ENCODE data around the gene CHST3. TPM values are rescaled to one million over a fixed set of nuclear protein-coding genes. Genes with fewer than 3 reads are reported as not detected.

The CHST3 gene
- total and polyA plus RNA-seq, 9 donors = 16.4 to 69.2 (median 36.1) TPM

- peak overlapping the region in 1 of 2 donors; percentile 12 for H3K27ac ChIP-seq
- peaks cover 16% of the 10 kb centered on the region for H3K4me1 ChIP-seq (ENCODE audit: insufficient read depth)
- no peak for DNase-seq
- H3K36me3 ChIP-seq = no peaks in the 10 kb centered on the region
- no peak overlapping the region for H3K4me3 ChIP-seq
- no peaks in the 10 kb centered on the region for H3K27me3 ChIP-seq
- no peaks in the 10 kb centered on the region for H3K9me3 ChIP-seq
- no peak for TF ChIP-seq POLR2A (IDR thresholded peaks at IDR 0.05)
- no peak for TF ChIP-seq CTCF (IDR thresholded peaks at IDR 0.05)
- TF ChIP-seq EP300 (IDR thresholded peaks at IDR 0.05) = no peak
- intact Hi-C loops (cut with DNase I) = no loop called here
- 24 to 29% (median 25%) methylated on average over 9 of the region's 9 CpGs for WGBS, 3 donors
These were observed 43.5 kb upstream of the CHST3 start for GRCh38 chr10:71920540-71921323.

GRCh38 chr10:71921324-71922027 is 42.7 kb upstream of the CHST3 start:
- Histone ChIP-seq H3K27me3 (no peaks in the 10 kb centered on the region), H3K4me3 (no peak overlapping the region), H3K36me3 (no peaks in the 10 kb centered on the region), H3K4me1 (ENCODE audit: insufficient read depth) (peaks cover 16% of the 10 kb centered on the region), H3K27ac (peak overlapping the region; percentile 6 to 61), H3K9me3 (no peaks in the 10 kb centered on the region)
- 9 to 17% (median 14%) methylated on average over 4 of the region's 4 CpGs for WGBS, 3 donors
- peak; percentile 63 to 84 (median 68) for DNase-seq
- intact Hi-C loops (cut with DNase I) = no loop called here
- TF ChIP-seq CTCF (IDR thresholded peaks at IDR 0.05) (no peak), EP300 (IDR thresholded peaks at IDR 0.05) (no peak), POLR2A (IDR thresholded peaks at IDR 0.05) (no peak)

GRCh38 chr10:71923138-71923692 is 41.0 kb upstream of the CHST3 start:
- Histone ChIP-seq H3K9me3 (no peaks in the 10 kb centered on the region), H3K36me3 (no peaks in the 10 kb centered on the region), H3K27me3 (no peaks in the 10 kb centered on the region), H3K4me1 (ENCODE audit: insufficient read depth) (peaks cover 16% of the 10 kb centered on the region), H3K4me3 (no peak overlapping the region), H3K27ac (peak overlapping the region in 1 of 2 donors; percentile 61)
- whole genome bisulfite sequencing, 3 donors = 56 to 70% (median 63%) methylated on average over 7 of the region's 7 CpGs
- no peak for DNase-seq
- TF ChIP-seq CTCF (IDR thresholded peaks at IDR 0.05) (no peak), EP300 (IDR thresholded peaks at IDR 0.05) (no peak), POLR2A (IDR thresholded peaks at IDR 0.05) (no peak)
- intact Hi-C loops (cut with DNase I) = no loop called here

GRCh38 chr10:71924771-71925170 is 39.4 kb upstream of the CHST3 start:
- H3K9me3 ChIP-seq = no peaks in the 10 kb centered on the region
- H3K4me3 ChIP-seq = no peak overlapping the region
- no peak for TF ChIP-seq CTCF (IDR thresholded peaks at IDR 0.05)
- no peak for TF ChIP-seq POLR2A (IDR thresholded peaks at IDR 0.05)
- TF ChIP-seq EP300 (IDR thresholded peaks at IDR 0.05) = no peak
- no peak for DNase-seq
- no peak overlapping the region for H3K27ac ChIP-seq
- intact Hi-C loops (cut with DNase I) = no loop called here
- 95 to 98% (median 97%) methylated on average over 3 of the region's 3 CpGs for WGBS, 3 donors
- peaks cover 16% of the 10 kb centered on the region for H3K4me1 ChIP-seq (ENCODE audit: insufficient read depth)
- no peaks in the 10 kb centered on the region for H3K27me3 ChIP-seq
- H3K36me3 ChIP-seq = no peaks in the 10 kb centered on the region
